ENCODE measurements around the gene GK2.

GK2 gene

GRCh38 chr4:79385641-79386040, 22.4 kb downstream of the GK2 start:
- DNase-seq (ENCODE audit: low read depth): no peak

GRCh38 chr4:79381161-79381560, 26.9 kb downstream of the GK2 start:
- DNase-seq (ENCODE audit: low read depth): no peak

- DNase-seq (ENCODE audit: low read depth): no peak
Observed at GRCh38 chr4:79370026-79370425, 38.0 kb downstream of the GK2 start.

- DNase-seq (ENCODE audit: low read depth): no peak
Observed at GRCh38 chr4:79367096-79367495, 40.9 kb downstream of the GK2 start.

GRCh38 chr4:79366422-79366821, 41.6 kb downstream of the GK2 start:
- DNase-seq (ENCODE audit: low read depth): no peak

GRCh38 chr4:79364061-79364460, 44.0 kb downstream of the GK2 start:
- DNase-seq (ENCODE audit: low read depth): no peak

- no peak for DNase-seq (ENCODE audit: low read depth)
Observed at GRCh38 chr4:79362626-79363025, 45.4 kb downstream of the GK2 start.

- no peak for DNase-seq (ENCODE audit: low read depth)
Observed at GRCh38 chr4:79360006-79360405, 48.0 kb downstream of the GK2 start.

- DNase-seq (ENCODE audit: low read depth): no peak
Observed at GRCh38 chr4:79358438-79358837, 49.6 kb downstream of the GK2 start.

GRCh38 chr4:79357365-79357764, 50.7 kb downstream of the GK2 start:
- no peak for DNase-seq (ENCODE audit: low read depth)

Measured in stimulated activated CD8-positive, alpha-beta memory T cell treated with anti-CD3 and anti-CD28 coated beads, Interleukin-4, amount 100 ng/mL, for 24 hours (primary cell).